DND-41 (cell line): ENCODE data around the gene ICA1.

ENCODE experiments used
- ATAC-seq: fragments of 200-7000 bp; cut with Tn5 transposase; 3 replicates; pipeline ENCODE4 v1.9.1; 2021; ENCODE audit warnings: low read depth; ENCODE audit not compliant: insufficient read depth
- DNase-seq: peaks from one replicate; pipeline ENCODE4 v3.0.0-alpha.2; 2020
- H2AFZ ChIP-seq: 2 replicates; pipeline ENCODE4 v1.6.0; 2012; ENCODE audit warnings: low read depth, low read length
- H3K27ac ChIP-seq: 2 replicates; pipeline ENCODE4 v1.5.1; 2012; ENCODE audit warnings: low read length, inconsistent platforms
- H3K27me3 ChIP-seq: fragments of 200-600 bp; sonication (generic); 2 replicates; pipeline ENCODE4 v1.6.0; 2012; ENCODE audit warnings: low read length, mild to moderate bottlenecking, inconsistent platforms; ENCODE audit not compliant: insufficient read depth, poor library complexity
- H3K36me3 ChIP-seq: 2 replicates; pipeline ENCODE4 v1.5.1; 2012; ENCODE audit warnings: low read length, inconsistent platforms; ENCODE audit not compliant: insufficient read depth
- H3K4me1 ChIP-seq: 2 replicates; pipeline ENCODE4 v1.5.1; 2012; ENCODE audit warnings: mild to moderate bottlenecking, low read length; ENCODE audit not compliant: insufficient read depth
- H3K4me2 ChIP-seq: 2 replicates; pipeline ENCODE4 v1.6.0; 2012; ENCODE audit warnings: mild to moderate bottlenecking, moderate library complexity, low read length, inconsistent platforms; ENCODE audit not compliant: insufficient read depth
- H3K4me3 ChIP-seq, 2 experiments: fragments of 200-600 bp in 1 of 2; shearing (Covaris generic) in 1 of 2; 2 replicates each; pipeline ENCODE4 v1.5.1; 2012 to 2016; ENCODE audit warnings: inconsistent platforms in 2 of 2, low read length in 2 of 2, mild to moderate bottlenecking in 2 of 2, low read depth in 1 of 2, moderate library complexity in 1 of 2
- H3K79me2 ChIP-seq: 2 replicates; pipeline ENCODE4 v1.6.0; 2012; ENCODE audit warnings: low read length, inconsistent platforms; ENCODE audit not compliant: insufficient read depth
- H3K9ac ChIP-seq: 2 replicates; pipeline ENCODE4 v1.6.0; 2012; ENCODE audit warnings: low read depth, mild to moderate bottlenecking, inconsistent platforms, low read length, moderate library complexity
- H3K9me3 ChIP-seq: 2 replicates; pipeline ENCODE4 v1.5.1; 2012; ENCODE audit warnings: low read length, moderate library complexity, mild to moderate bottlenecking, inconsistent platforms; ENCODE audit not compliant: insufficient read depth, severe bottlenecking
- H4K20me1 ChIP-seq: 2 replicates; pipeline ENCODE4 v1.6.0; 2012; ENCODE audit warnings: low read length; ENCODE audit not compliant: insufficient read depth
- EZH2 ChIP-seq: IDR thresholded peaks from 3 replicates; pipeline ENCODE4 v1.6.1; 2012; ENCODE audit warnings: borderline replicate concordance, low read depth, mild to moderate bottlenecking, moderate library complexity, low read length, inconsistent platforms; ENCODE audit not compliant: severe bottlenecking
- TF ChIP-seq, protein P1 (sequence below): IDR thresholded peaks from 2 replicates; pipeline ENCODE4 v1.5.1; 2012; ENCODE audit warnings: borderline replicate concordance, low read length, moderate library complexity, mild to moderate bottlenecking; ENCODE audit not compliant: poor library complexity, severe bottlenecking; ENCODE audit errors: extremely low read depth

ICA1 gene

DNA sequence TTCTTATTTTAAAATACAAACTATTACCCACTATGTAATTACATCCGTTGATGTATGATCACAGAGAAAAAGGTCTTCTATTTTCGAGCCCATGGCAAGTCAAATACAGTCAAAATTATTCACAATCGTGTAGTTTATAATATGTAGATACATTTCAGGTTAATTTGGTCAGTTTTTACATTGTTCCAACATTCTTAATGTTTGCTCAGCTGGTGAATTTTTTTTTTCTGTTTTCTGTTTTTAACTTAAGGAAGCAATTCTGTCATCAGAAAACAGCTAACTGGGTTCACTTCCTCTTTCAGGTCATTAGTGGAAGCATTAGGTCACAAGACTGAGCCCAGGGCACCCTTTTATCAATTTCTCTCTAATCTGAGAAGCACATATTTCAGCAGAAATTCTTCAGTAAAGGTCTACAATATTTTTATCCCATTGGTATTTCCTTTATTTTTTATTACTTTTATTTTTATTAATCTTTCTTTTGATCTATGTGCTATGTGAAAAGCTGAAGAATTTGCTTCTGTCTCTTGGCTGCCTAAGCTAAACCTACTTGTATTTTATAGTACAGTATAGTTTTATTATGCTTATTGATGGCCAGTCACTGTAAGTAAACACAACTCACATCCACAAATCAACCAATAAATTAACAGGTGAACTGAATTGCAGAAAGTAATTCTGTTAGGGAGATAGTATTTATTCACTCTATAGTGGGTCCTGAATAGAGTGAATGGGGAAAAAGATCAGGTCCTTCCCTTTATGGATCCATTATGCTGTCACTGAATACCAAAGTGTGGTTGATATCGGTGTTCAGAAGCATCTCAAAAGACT, 84.6 kb downstream of the ICA1 start:
- Histone ChIP-seq H3K9me3 (no peaks in the 10 kb centered on the region), H2AFZ (peak overlapping the region; percentile 27; the same call in 1 of the 2 replicates), H3K4me1 (peaks cover 30% of the 10 kb centered on the region), H3K36me3 (no peaks in the 10 kb centered on the region), H3K27ac (peak overlapping the region; percentile 83), H4K20me1 (no peaks in the 10 kb centered on the region), H3K9ac (0 out of 2 replicates have a peak overlapping the region, but pooled peaks have one; percentile 32), H3K4me2 (no peak overlapping the region), H3K27me3 (no peaks in the 10 kb centered on the region), H3K4me3 (no peak overlapping the region), H3K79me2 (no peaks in the 10 kb centered on the region)
- no peak for TF ChIP-seq EZH2
- TF ChIP-seq, protein P1, sequence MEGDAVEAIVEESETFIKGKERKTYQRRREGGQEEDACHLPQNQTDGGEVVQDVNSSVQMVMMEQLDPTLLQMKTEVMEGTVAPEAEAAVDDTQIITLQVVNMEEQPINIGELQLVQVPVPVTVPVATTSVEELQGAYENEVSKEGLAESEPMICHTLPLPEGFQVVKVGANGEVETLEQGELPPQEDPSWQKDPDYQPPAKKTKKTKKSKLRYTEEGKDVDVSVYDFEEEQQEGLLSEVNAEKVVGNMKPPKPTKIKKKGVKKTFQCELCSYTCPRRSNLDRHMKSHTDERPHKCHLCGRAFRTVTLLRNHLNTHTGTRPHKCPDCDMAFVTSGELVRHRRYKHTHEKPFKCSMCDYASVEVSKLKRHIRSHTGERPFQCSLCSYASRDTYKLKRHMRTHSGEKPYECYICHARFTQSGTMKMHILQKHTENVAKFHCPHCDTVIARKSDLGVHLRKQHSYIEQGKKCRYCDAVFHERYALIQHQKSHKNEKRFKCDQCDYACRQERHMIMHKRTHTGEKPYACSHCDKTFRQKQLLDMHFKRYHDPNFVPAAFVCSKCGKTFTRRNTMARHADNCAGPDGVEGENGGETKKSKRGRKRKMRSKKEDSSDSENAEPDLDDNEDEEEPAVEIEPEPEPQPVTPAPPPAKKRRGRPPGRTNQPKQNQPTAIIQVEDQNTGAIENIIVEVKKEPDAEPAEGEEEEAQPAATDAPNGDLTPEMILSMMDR, result no peak
- ATAC-seq (no peak), DNase-seq (no peak)

DNA sequence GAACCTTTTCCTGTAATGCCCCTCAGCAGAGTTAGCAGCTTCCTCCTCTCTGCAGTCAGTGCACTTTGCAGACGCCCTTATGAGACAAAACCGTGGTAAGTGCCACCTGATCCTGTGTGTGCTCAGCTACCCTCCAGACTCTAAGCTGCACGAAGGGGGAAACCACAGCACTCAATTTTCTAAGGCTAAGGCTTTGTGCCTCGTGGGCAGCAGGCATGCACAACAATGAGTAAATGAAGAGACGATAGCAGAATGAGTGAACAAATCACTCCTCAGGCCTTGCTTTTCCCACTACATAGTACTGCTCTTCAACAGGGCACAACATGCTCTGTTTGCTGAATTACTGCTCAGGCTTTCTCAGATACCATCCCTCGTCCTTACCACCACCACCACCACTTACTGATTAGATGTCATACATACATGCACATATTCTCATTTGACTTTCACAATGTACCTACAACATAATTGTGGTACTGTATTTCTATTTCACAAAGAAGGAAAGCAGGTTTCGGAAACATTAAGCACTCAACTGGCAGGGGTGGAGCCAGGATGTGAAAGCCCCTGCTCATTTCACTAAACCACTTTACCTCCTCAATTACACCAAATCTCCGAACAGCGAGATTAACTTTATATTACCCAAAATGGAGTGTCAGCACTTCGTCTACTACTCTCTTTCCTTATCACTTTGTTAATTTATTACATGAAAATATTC, 85.4 kb downstream of the ICA1 start:
- no peaks in the 10 kb centered on the region for H3K36me3 ChIP-seq
- TF ChIP-seq, protein P1, result no peak
- TF ChIP-seq EZH2, result no peak
- peaks cover 30% of the 10 kb centered on the region for H3K4me1 ChIP-seq
- no peaks in the 10 kb centered on the region for H3K27me3 ChIP-seq
- peak overlapping the region; percentile 39 for H3K4me2 ChIP-seq
- ATAC-seq (peak; percentile 98), DNase-seq (peak; percentile 67)
- no peaks in the 10 kb centered on the region for H3K79me2 ChIP-seq
- H2AFZ ChIP-seq, result peak overlapping the region; percentile 85
- peak overlapping the region; percentile 32; the same call in 1 of the 2 replicates for H3K9ac ChIP-seq
- H3K9me3 ChIP-seq, result no peaks in the 10 kb centered on the region
- H4K20me1 ChIP-seq, result no peaks in the 10 kb centered on the region
- no peak overlapping the region for H3K4me3 ChIP-seq
- peak overlapping the region; percentile 83 for H3K27ac ChIP-seq

DNA sequence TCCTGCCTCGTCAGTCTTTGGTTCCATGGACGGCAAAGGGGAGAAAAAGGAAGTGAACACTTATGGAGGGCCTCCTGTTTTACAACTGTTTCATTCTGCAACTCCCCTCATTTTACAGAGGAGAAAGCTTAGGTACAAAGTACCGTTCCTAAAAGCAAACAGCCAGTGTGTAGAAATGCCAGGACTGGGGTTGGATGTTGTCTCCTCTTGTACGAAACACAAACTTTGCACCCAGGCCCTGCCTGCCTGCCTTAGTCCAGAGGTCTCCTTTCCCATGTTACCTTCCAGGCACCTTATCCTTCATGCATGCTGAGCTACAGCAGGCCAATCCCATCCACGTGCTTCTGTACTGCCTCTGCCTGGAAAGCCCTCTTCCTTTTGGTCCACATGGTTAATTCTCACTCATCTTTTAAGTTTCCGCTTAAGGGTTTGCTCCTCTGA, 86.0 kb downstream of the ICA1 start:
- Histone ChIP-seq H3K4me3 (no peak overlapping the region; a peak in 1 of 4 replicates), H4K20me1 (no peaks in the 10 kb centered on the region), H3K27me3 (no peaks in the 10 kb centered on the region), H3K9ac (peak overlapping the region; percentile 32), H3K4me2 (peak overlapping the region; percentile 39), H3K9me3 (no peaks in the 10 kb centered on the region), H3K79me2 (no peaks in the 10 kb centered on the region), H3K36me3 (no peaks in the 10 kb centered on the region), H2AFZ (peak overlapping the region; percentile 85), H3K27ac (peak overlapping the region; percentile 83), H3K4me1 (peaks cover 30% of the 10 kb centered on the region)
- ATAC-seq, result no peak
- DNase-seq, result no peak
- TF ChIP-seq, protein P1, result no peak
- no peak for TF ChIP-seq EZH2
